ENCODE results near the gene ADAM23.

DNA sequence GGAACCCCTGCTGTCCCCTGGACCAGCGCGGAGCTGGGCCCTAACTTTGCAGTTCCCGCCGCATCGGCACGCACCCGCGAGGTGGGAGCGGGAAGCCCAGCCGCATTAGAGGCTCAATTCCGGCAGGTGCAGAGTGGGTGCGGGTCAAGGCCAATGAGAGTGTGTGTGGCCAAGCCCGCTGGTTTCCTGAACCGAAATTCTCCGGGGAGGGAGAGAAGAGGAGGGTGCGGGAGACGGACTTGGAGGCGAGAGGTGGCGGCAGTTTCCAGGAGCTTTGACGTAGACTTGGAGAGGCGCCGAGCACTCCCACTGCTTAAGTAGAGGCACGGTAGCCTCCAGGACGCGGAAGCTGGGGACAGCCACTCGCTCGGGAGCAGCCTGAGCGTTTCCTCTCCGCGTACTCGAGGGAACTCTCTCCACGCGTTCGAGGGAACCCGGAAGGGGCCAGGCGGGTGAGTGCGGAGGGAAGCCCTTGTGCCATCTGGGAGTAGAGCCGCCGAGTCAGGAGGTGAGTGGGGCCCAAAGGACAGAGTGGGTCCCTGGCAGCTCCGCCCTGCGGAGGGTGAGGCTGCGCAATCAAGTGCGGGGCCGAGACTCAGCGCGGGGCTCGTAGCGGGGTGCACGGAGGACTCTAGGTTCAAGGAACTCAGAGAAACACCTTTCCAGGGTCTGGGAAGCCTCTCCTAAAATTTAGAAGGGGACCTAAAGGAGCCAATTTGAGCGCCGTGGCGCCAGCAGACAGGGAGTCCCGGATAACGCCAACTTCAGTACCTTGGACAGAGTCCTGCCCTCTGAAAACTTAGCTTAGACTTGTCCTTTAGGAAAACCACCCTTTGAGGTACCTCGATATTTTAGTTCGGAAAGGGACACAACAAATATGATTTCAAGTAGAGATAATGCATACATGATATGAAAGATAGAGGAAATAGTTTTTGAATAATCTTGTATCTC lies 199.0 kb downstream of the ADAM23 start, which contains the start of gene FAM237A:
- TF ChIP-seq, protein P1, sequence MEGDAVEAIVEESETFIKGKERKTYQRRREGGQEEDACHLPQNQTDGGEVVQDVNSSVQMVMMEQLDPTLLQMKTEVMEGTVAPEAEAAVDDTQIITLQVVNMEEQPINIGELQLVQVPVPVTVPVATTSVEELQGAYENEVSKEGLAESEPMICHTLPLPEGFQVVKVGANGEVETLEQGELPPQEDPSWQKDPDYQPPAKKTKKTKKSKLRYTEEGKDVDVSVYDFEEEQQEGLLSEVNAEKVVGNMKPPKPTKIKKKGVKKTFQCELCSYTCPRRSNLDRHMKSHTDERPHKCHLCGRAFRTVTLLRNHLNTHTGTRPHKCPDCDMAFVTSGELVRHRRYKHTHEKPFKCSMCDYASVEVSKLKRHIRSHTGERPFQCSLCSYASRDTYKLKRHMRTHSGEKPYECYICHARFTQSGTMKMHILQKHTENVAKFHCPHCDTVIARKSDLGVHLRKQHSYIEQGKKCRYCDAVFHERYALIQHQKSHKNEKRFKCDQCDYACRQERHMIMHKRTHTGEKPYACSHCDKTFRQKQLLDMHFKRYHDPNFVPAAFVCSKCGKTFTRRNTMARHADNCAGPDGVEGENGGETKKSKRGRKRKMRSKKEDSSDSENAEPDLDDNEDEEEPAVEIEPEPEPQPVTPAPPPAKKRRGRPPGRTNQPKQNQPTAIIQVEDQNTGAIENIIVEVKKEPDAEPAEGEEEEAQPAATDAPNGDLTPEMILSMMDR (IDR thresholded peaks at IDR 0.05), result no peak
- no peak for TF ChIP-seq POLR2A (IDR thresholded peaks at IDR 0.05)
- TF ChIP-seq EP300 (IDR thresholded peaks at IDR 0.05), result no peak

All from upper lobe of left lung (tissue), 4 donors.